ENCODE measurements around the gene LMNB1. TPM values are rescaled to one million over a fixed set of nuclear protein-coding genes. Genes with fewer than 3 reads are reported as not detected.

Gene LMNB1
- total RNA-seq, 1 experiment from 2014 or later = 211 TPM

DNA sequence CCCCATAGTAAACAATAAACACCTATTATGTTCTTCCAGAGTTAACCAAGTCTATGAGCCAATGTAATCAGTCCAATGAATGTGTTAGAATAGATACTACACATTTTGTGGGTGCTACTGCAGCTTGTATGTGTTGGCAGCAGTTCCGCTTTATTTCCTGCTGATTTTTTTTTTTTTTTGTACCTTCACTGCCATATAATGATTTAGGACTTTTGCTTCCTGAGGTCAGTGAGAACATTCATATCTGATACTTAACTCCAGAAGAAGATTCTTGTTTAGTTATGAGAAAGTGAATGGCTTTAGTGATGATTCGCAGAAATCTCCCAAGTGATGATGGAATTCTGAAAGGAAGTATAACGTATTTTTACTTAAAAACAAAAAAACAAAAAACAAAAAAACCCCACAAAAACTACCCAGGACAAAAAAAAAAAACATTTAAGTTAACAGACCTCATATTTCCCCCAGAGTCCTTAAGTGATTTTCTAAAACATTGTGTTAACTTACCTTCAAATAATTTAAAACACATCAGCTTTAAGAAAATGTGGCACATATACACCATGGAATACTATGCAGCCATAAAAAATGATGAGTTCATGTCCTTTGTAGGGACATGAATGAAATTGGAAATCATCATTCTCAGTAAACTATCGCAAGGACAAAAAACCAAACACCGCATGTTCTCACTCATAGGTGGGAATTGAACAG is 24.7 kb upstream of the LMNB1 start:
- Histone ChIP-seq H3K4ac (ENCODE audit: low read depth, low read length) (no peak overlapping the region), H2AFZ (ENCODE audit: low read length) (no peak overlapping the region), H4K8ac (replicated peaks; ENCODE audit: insufficient read length, low read depth, low read length) (no peak overlapping the region), H4K20me1 (ENCODE audit: control insufficient read depth, insufficient read depth, insufficient read length) (no peaks in the 10 kb centered on the region), H3K4me2 (ENCODE audit: insufficient read depth, insufficient read length, low read length) (no peak overlapping the region), H3K9me3 (ENCODE audit: control insufficient read depth, low read depth, low read length) (no peaks in the 10 kb centered on the region), H2BK20ac (ENCODE audit: low read depth, low read length, poor library complexity, severe bottlenecking) (no peak overlapping the region), H3K27me3 (ENCODE audit: insufficient read depth, low read length) (no peaks in the 10 kb centered on the region), H4K5ac (ENCODE audit: insufficient read length, low read depth, low read length) (no peak overlapping the region), H3K23ac (ENCODE audit: insufficient read length, low read depth, low read length) (no peak overlapping the region), H3K4me1 (ENCODE audit: insufficient read depth, low read length) (peaks cover 2% of the 10 kb centered on the region; the same call in 1 of the 2 replicates), H3K56ac (ENCODE audit: insufficient read length, low read depth, low read length) (no peak overlapping the region), H2BK5ac (ENCODE audit: insufficient read length, low read length) (no peak overlapping the region), H2BK12ac (ENCODE audit: insufficient read length, low read depth, low read length) (no peak overlapping the region), H3T11ph (ENCODE audit: low read length) (no peak overlapping the region), H3K27ac (ENCODE audit: insufficient read length, low read depth, low read length) (no peak overlapping the region), H3K79me1 (ENCODE audit: insufficient read depth, low read depth, low read length, poor library complexity, severe bottlenecking) (no peaks in the 10 kb centered on the region), H3K79me2 (ENCODE audit: insufficient read depth, low read length) (no peaks in the 10 kb centered on the region), H2AK5ac (ENCODE audit: insufficient read length, low read length) (no peak overlapping the region), H3K9ac (ENCODE audit: extremely low read depth, insufficient read length, low read length) (no peak overlapping the region), H2BK15ac (ENCODE audit: low read depth, low read length) (no peak overlapping the region), H2BK120ac (ENCODE audit: low read depth, low read length, poor library complexity, severe bottlenecking) (no peak overlapping the region), H3K23me2 (ENCODE audit: insufficient read length, low read depth, low read length, poor library complexity, severe bottlenecking) (no peaks in the 10 kb centered on the region), H3K18ac (ENCODE audit: insufficient read length, low read depth, low read length) (no peak overlapping the region), H4K91ac (ENCODE audit: insufficient read length, low read depth, low read length) (no peak overlapping the region), H3K14ac (ENCODE audit: insufficient read depth, low read length) (no peak overlapping the region)
- H3K9me3 Mint-ChIP-seq = no peaks in the 10 kb centered on the region; a peak in 1 of 5 replicates
- no peak overlapping the region for H3K4me3 Mint-ChIP-seq
- no peaks in the 10 kb centered on the region for H3K36me3 Mint-ChIP-seq (ENCODE audit: insufficient read depth in 1 of 3, low read depth in 3 of 3)
- TF ChIP-seq, protein P1, sequence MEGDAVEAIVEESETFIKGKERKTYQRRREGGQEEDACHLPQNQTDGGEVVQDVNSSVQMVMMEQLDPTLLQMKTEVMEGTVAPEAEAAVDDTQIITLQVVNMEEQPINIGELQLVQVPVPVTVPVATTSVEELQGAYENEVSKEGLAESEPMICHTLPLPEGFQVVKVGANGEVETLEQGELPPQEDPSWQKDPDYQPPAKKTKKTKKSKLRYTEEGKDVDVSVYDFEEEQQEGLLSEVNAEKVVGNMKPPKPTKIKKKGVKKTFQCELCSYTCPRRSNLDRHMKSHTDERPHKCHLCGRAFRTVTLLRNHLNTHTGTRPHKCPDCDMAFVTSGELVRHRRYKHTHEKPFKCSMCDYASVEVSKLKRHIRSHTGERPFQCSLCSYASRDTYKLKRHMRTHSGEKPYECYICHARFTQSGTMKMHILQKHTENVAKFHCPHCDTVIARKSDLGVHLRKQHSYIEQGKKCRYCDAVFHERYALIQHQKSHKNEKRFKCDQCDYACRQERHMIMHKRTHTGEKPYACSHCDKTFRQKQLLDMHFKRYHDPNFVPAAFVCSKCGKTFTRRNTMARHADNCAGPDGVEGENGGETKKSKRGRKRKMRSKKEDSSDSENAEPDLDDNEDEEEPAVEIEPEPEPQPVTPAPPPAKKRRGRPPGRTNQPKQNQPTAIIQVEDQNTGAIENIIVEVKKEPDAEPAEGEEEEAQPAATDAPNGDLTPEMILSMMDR (conservative IDR thresholded peaks at IDR 0.05) = no peak
- H3K27me3 Mint-ChIP-seq (ENCODE audit: low read depth) = no peaks in the 10 kb centered on the region
- no CpG with 5 or more reads among the region's 5 CpGs for WGBS (ENCODE audit: extremely low coverage, insufficient read length, low lambda C conversion rate)
- peaks cover 18 to 20% of the 10 kb centered on the region in 2 experiments for H3K4me1 Mint-ChIP-seq
- no peak for DNase-seq
- H3K27ac Mint-ChIP-seq = no peak overlapping the region

Data from H9 (cell line).